Measurements from ENCODE around the gene FAM216A. TPM values are rescaled to one million over a fixed set of nuclear protein-coding genes. Genes with fewer than 3 reads are reported as not detected.
A peak's percentile ranks its signal among the peaks of the same experiment; 100 is the strongest.
"Not testable (repeated sequence)": the region's sequence is repeated elsewhere in the genome, so short reads cannot be mapped to it uniquely, and the experiment has no call there.

The FAM216A gene
- total RNA-seq, 1 donor from 2014 or later: 4.2 TPM

GRCh38 chr12:110451263-110451662 is 17.4 kb upstream of the FAM216A start:
- H3K36me3 ChIP-seq: peaks cover 42% of the 10 kb centered on the region
- no peak overlapping the region for H3K4me3 ChIP-seq
- TF ChIP-seq CTCF (IDR thresholded peaks at IDR 0.05; ENCODE audit: borderline replicate concordance): no peak
- intact Hi-C loops (cut with micrococcal nuclease): no loop called here
- H3K27me3 ChIP-seq (ENCODE audit: low read depth): no peaks in the 10 kb centered on the region
- DNase-seq: no peak
- no peaks in the 10 kb centered on the region for H3K9me3 ChIP-seq (replicated peaks)
- H3K27ac ChIP-seq (replicated peaks): peak overlapping the region; percentile 94
- H3K4me1 ChIP-seq: peaks cover 41% of the 10 kb centered on the region

GRCh38 chr12:110453569-110454296 is 14.9 kb upstream of the FAM216A start:
- DNase-seq: no peak
- Histone ChIP-seq H3K36me3 (peaks cover 55% of the 10 kb centered on the region), H3K27ac (replicated peaks) (no peak overlapping the region), H3K27me3 (ENCODE audit: low read depth) (no peaks in the 10 kb centered on the region), H3K4me3 (no peak overlapping the region), H3K4me1 (peaks cover 23% of the 10 kb centered on the region), H3K9me3 (replicated peaks) (no peaks in the 10 kb centered on the region)
- intact Hi-C loops (cut with micrococcal nuclease): no loop called here
- no peak for TF ChIP-seq CTCF (IDR thresholded peaks at IDR 0.05; ENCODE audit: borderline replicate concordance)

- peaks cover 86% of the 10 kb centered on the region for H3K36me3 ChIP-seq
- no peak overlapping the region for H3K4me3 ChIP-seq
- intact Hi-C loops (cut with micrococcal nuclease): no loop called here
These were observed 9.9 kb upstream of the FAM216A start for GRCh38 chr12:110458756-110459155.

GRCh38 chr12:110461189-110461588 is 7.5 kb upstream of the FAM216A start:
- H3K9me3 ChIP-seq (replicated peaks); DNase-seq; H3K27me3 ChIP-seq (ENCODE audit: low read depth); H3K4me3 ChIP-seq; H3K4me1 ChIP-seq; intact Hi-C loops (cut with micrococcal nuclease); H3K27ac ChIP-seq (replicated peaks): not testable (repeated sequence)
- peaks cover 75% of the 10 kb centered on the region for H3K36me3 ChIP-seq

More at GRCh38 chr12:110458756-110459155, 9.9 kb upstream of the FAM216A start:
- no peak for TF ChIP-seq CTCF (IDR thresholded peaks at IDR 0.05; ENCODE audit: borderline replicate concordance)
- Histone ChIP-seq H3K4me1 (no peaks in the 10 kb centered on the region), H3K9me3 (replicated peaks) (no peaks in the 10 kb centered on the region), H3K27ac (replicated peaks) (no peak overlapping the region), H3K27me3 (ENCODE audit: low read depth) (no peaks in the 10 kb centered on the region)
- DNase-seq: no peak

- H3K27ac ChIP-seq (replicated peaks): no peak overlapping the region
- no peak overlapping the region for H3K4me3 ChIP-seq
- peaks cover 39% of the 10 kb centered on the region for H3K36me3 ChIP-seq
- no peaks in the 10 kb centered on the region for H3K27me3 ChIP-seq (ENCODE audit: low read depth)
- H3K4me1 ChIP-seq: peaks cover 33% of the 10 kb centered on the region
- TF ChIP-seq CTCF (IDR thresholded peaks at IDR 0.05; ENCODE audit: borderline replicate concordance): no peak
- no peaks in the 10 kb centered on the region for H3K9me3 ChIP-seq (replicated peaks)
- no peak for DNase-seq
- intact Hi-C loops (cut with micrococcal nuclease): no loop called here
These were observed 3.6 kb upstream of the FAM216A start for GRCh38 chr12:110465024-110465423.

GRCh38 chr12:110465765-110466164 is 2.9 kb upstream of the FAM216A start:
- H3K4me3 ChIP-seq; H3K27me3 ChIP-seq (ENCODE audit: low read depth); intact Hi-C loops (cut with micrococcal nuclease): not testable (repeated sequence)

More at GRCh38 chr12:110465765-110466164, 2.9 kb upstream of the FAM216A start:
- DNase-seq; H3K9me3 ChIP-seq (replicated peaks); H3K27ac ChIP-seq (replicated peaks): not testable (repeated sequence)
- H3K36me3 ChIP-seq: peaks cover 32% of the 10 kb centered on the region
- peaks cover 33% of the 10 kb centered on the region for H3K4me1 ChIP-seq
